SH-SY5Y (cell line): ENCODE measurements around the gene NOL3.

Experiments
- GATA2 ChIP-seq: IDR thresholded peaks from 2 replicates; pipeline ENCODE4 v1.6.1; 2011; ENCODE audit warnings: mild to moderate bottlenecking, low read depth, low read length
- GATA3 ChIP-seq: IDR thresholded peaks from 2 replicates; pipeline ENCODE4 v1.6.1; 2011; ENCODE audit warnings: low read depth, mild to moderate bottlenecking, low read length, moderate library complexity

- TF ChIP-seq GATA2 (no peak), GATA3 (no peak)
Observed at GRCh38 chr16:67190448-67191399, 20.4 kb downstream of the NOL3 start.
